CD4-positive, alpha-beta T cell treated with Interleukin-6 at 100 ng/mL for 8 hours (primary cell): ENCODE results near the gene SLC22A9.

Source experiments
- DNase-seq: peaks from one replicate; pipeline ENCODE4 v3.0.0-alpha.2; 2020; ENCODE audit warnings: mixed read lengths, low spot score

Gene SLC22A9

GRCh38 chr11:63444160-63444559, 74.6 kb downstream of the SLC22A9 start:
- no peak for DNase-seq

DNA sequence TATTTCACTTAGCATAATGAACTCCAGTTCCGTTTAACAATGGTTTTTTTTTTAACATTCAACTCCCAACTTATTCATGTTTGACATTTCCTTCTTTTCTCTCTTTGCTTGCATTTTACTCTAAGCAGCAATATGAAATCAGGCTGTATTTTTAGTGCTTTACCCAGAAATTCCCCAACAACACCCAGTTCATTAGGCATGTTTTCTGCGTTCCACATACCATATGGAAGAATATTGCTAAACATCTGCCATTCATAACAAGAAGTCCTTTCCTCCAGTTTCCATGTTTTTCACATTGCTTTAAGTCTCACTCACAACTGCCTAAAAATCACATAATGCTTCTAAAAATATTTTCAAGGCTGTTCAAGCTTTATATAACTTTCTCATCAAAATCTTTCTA, 75.5 kb downstream of the SLC22A9 start:
- DNase-seq = no peak

- no peak for DNase-seq
These were observed 76.1 kb downstream of the SLC22A9 start for GRCh38 chr11:63445720-63446119.

DNA sequence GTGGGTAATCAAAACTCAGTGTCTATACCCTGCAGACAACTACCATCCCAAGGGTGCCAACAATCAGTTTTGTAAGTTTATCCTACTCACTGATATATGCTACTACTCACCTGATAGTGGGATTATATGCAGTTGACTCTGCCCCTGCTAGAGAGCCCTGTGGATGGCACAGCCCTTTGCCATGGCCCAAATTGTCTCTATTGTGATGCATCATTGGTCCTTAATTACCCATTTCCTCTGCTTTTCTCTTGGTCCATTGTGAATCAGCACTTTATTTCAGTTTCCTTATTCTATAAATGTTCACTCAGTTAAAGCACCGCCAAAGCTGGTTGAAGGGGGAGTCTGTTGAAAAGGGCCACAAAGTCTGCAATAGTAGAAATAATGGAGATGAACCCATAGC, 79.1 kb downstream of the SLC22A9 start:
- DNase-seq = no peak

- DNase-seq = no peak
These were observed 90.0 kb downstream of the SLC22A9 start for GRCh38 chr11:63459586-63459985.
